ENCODE data around the gene PRELID3B.

GRCh38 chr20:59010321-59010994, 32.1 kb downstream of the PRELID3B start:
- TF ChIP-seq POLR2A (IDR thresholded peaks at IDR 0.05) (no peak), CTCF (IDR thresholded peaks at IDR 0.05) (no peak), POLR2AphosphoS5 (IDR thresholded peaks at IDR 0.05) (no peak)

All from suprapubic skin (tissue), 4 donors.